Neutrophil (primary cell): ENCODE measurements around the gene ZNF432.
"Not testable (repeated sequence)": the region's sequence is repeated elsewhere in the genome, so short reads cannot be mapped to it uniquely, and the experiment has no call there.

Experiments
- H3K27ac ChIP-seq: fragments of 200-600 bp; sonication (generic); 2 replicates; pipeline ENCODE4 v1.5.1; 2016; ENCODE audit warnings: mild to moderate bottlenecking, moderate library complexity
- H3K27me3 ChIP-seq: fragments of 200-600 bp; sonication (generic); 2 replicates; pipeline ENCODE4 v1.6.0; 2016; ENCODE audit warnings: mild to moderate bottlenecking
- H3K36me3 ChIP-seq: fragments of 200-600 bp; sonication (generic); 2 replicates; pipeline ENCODE4 v1.5.1; 2017
- H3K4me1 ChIP-seq, 2 experiments: fragments of 200-600 bp in 1 of 2; sonication (generic) in 1 of 2; 1 replicate in 1 of 2; 2 replicates in 1 of 2; pipeline versions ENCODE4 v1.5.1 to v1.6.1; 2013 to 2016; ENCODE audit warnings: low read depth in 1 of 2, low read length in 1 of 2, mild to moderate bottlenecking in 1 of 2, moderate library complexity in 1 of 2; ENCODE audit not compliant: control insufficient read depth in 1 of 2, insufficient read depth in 1 of 2
- H3K4me3 ChIP-seq, 2 experiments: fragments of 200-600 bp in 1 of 2; sonication (generic) in 1 of 2; 1 replicate in 1 of 2; 2 replicates in 1 of 2; pipeline ENCODE4 v1.5.1; 2013 to 2016; ENCODE audit warnings: low read depth in 1 of 2, low read length in 1 of 2, mild to moderate bottlenecking in 1 of 2, moderate library complexity in 1 of 2
- H3K9me3 ChIP-seq: fragments of 200-600 bp; sonication (generic); 2 replicates; pipeline ENCODE4 v1.5.1; 2016
- CTCF ChIP-seq: fragments of 200-600 bp; sonication (generic); IDR thresholded peaks from 2 replicates; pipeline ENCODE4 v1.5.1; 2016; ENCODE audit warnings: antibody characterized with exemption

The ZNF432 gene

GRCh38 chr19:52070496-52070895 is 21.9 kb upstream of the ZNF432 start:
- Histone ChIP-seq H3K9me3 (peaks cover 64% of the 10 kb centered on the region), H3K4me1 (no peaks in the 10 kb centered on the region), H3K4me3 (no peak overlapping the region), H3K36me3 (peaks cover 38% of the 10 kb centered on the region), H3K27ac (no peak overlapping the region), H3K27me3 (no peaks in the 10 kb centered on the region)
- TF ChIP-seq CTCF = no peak

GRCh38 chr19:52069653-52070052 is 21.0 kb upstream of the ZNF432 start:
- H3K4me1 ChIP-seq = no peaks in the 10 kb centered on the region
- no peak overlapping the region for H3K4me3 ChIP-seq
- no peak for TF ChIP-seq CTCF
- H3K9me3 ChIP-seq = peaks cover 67% of the 10 kb centered on the region
- peaks cover 29% of the 10 kb centered on the region for H3K36me3 ChIP-seq
- no peaks in the 10 kb centered on the region for H3K27me3 ChIP-seq
- no peak overlapping the region for H3K27ac ChIP-seq

- Histone ChIP-seq H3K4me3 (no peak overlapping the region), H3K9me3 (peaks cover 88% of the 10 kb centered on the region), H3K36me3 (peaks cover 26% of the 10 kb centered on the region), H3K27ac (no peak overlapping the region), H3K4me1 (no peaks in the 10 kb centered on the region), H3K27me3 (no peaks in the 10 kb centered on the region)
- TF ChIP-seq CTCF = no peak
These were observed 17.7 kb upstream of the ZNF432 start for GRCh38 chr19:52066258-52066863.

- TF ChIP-seq CTCF = no peak
- no peaks in the 10 kb centered on the region for H3K27me3 ChIP-seq
- no peak overlapping the region for H3K27ac ChIP-seq
- H3K4me3 ChIP-seq = no peak overlapping the region
- H3K4me1 ChIP-seq = no peaks in the 10 kb centered on the region
- H3K36me3 ChIP-seq = peaks cover 17% of the 10 kb centered on the region
- peaks cover 86% of the 10 kb centered on the region for H3K9me3 ChIP-seq
These were observed 16.8 kb upstream of the ZNF432 start for GRCh38 chr19:52065399-52065798.

- H3K27ac ChIP-seq, H3K27me3 ChIP-seq, H3K4me1 ChIP-seq, H3K36me3 ChIP-seq, H3K4me3 ChIP-seq: not testable (repeated sequence)
- H3K9me3 ChIP-seq = peaks cover 19% of the 10 kb centered on the region
These were observed 7.8 kb upstream of the ZNF432 start for GRCh38 chr19:52056480-52056879.

- Histone ChIP-seq H3K9me3 (peaks cover 10% of the 10 kb centered on the region), H3K4me1 (peaks cover 8 to 14% of the 10 kb centered on the region in 2 experiments)
- H3K27me3 ChIP-seq, H3K27ac ChIP-seq, H3K4me3 ChIP-seq, H3K36me3 ChIP-seq: not testable (repeated sequence)
These were observed 3.1 kb upstream of the ZNF432 start for GRCh38 chr19:52051736-52052135.

- TF ChIP-seq CTCF = no peak
- Histone ChIP-seq H3K9me3 (peaks cover 38% of the 10 kb centered on the region), H3K4me3 (no peak overlapping the region), H3K27me3 (no peaks in the 10 kb centered on the region), H3K4me1 (no peaks in the 10 kb centered on the region), H3K36me3 (peaks cover 50% of the 10 kb centered on the region), H3K27ac (no peak overlapping the region)
These were observed 9.5 kb downstream of the ZNF432 start for GRCh38 chr19:52039169-52039568.
